OCI-LY3 (cell line): ENCODE data around the gene KANSL2.

Experiments used
- CTCF ChIP-seq: fragments of 200-600, 300-600 bp; sonication (generic); IDR thresholded peaks from 2 replicates; pipeline ENCODE4 v1.5.1; 2014; ENCODE audit warnings: antibody characterized with exemption, low read length, low read depth
- EZH2phosphoT487 ChIP-seq: fragments of 200-600 bp; shearing (Covaris generic); IDR thresholded peaks from 2 replicates; pipeline ENCODE4 v1.6.1; 2018; ENCODE audit warnings: antibody characterized with exemption, mixed run types, low read depth

- TF ChIP-seq CTCF (no peak), EZH2phosphoT487 (no peak)
These were observed 51.0 kb downstream of the KANSL2 start for GRCh38 chr12:48631071-48631470.
